HL-60 (cell line): ENCODE results near the gene ARNT2.

ENCODE experiments used
- GABPA ChIP-seq: IDR thresholded peaks from 2 replicates; pipeline ENCODE4 v1.6.1; 2012; ENCODE audit warnings: low read depth
- POLR2AphosphoS5 ChIP-seq: IDR thresholded peaks from 2 replicates; pipeline ENCODE4 v1.6.1; 2012; ENCODE audit warnings: low read depth
- SPI1 ChIP-seq: IDR thresholded peaks from 2 replicates; pipeline ENCODE4 v1.6.1; 2012; ENCODE audit warnings: low read depth, mild to moderate bottlenecking, borderline replicate concordance
- TF ChIP-seq, protein P1 (sequence below): IDR thresholded peaks from one replicate; pipeline ENCODE4 v1.5.1; 2011; ENCODE audit warnings: low read length, control low read depth, inconsistent platforms; ENCODE audit not compliant: insufficient read depth
- TF ChIP-seq, protein P2 (sequence below): IDR thresholded peaks from 2 replicates; pipeline ENCODE4 v1.6.1; 2012; ENCODE audit warnings: low read depth; ENCODE audit not compliant: insufficient replicate concordance

DNA sequence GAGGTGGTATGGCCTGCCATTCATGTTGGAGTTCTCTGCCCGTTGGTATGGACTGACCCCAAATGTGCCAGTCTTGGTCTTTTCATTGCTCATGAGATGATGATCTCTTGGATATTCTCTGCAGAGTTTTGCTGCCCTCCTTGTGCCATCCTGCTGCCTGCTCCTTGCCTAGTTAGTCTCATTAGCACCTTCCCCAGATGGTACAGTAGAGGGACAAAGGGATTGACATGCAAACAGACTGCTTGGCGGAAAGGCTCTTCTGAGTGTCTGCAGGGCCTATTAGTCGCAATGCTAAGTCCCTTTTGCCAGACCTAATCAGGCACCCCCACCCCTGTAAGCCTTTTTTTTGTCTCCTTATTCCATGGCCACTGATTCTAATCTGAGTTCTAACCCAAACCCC, 90.6 kb downstream of the ARNT2 start:
- TF ChIP-seq, protein P1, sequence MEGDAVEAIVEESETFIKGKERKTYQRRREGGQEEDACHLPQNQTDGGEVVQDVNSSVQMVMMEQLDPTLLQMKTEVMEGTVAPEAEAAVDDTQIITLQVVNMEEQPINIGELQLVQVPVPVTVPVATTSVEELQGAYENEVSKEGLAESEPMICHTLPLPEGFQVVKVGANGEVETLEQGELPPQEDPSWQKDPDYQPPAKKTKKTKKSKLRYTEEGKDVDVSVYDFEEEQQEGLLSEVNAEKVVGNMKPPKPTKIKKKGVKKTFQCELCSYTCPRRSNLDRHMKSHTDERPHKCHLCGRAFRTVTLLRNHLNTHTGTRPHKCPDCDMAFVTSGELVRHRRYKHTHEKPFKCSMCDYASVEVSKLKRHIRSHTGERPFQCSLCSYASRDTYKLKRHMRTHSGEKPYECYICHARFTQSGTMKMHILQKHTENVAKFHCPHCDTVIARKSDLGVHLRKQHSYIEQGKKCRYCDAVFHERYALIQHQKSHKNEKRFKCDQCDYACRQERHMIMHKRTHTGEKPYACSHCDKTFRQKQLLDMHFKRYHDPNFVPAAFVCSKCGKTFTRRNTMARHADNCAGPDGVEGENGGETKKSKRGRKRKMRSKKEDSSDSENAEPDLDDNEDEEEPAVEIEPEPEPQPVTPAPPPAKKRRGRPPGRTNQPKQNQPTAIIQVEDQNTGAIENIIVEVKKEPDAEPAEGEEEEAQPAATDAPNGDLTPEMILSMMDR, result no peak
- no peak for TF ChIP-seq POLR2AphosphoS5
- TF ChIP-seq, protein P2, sequence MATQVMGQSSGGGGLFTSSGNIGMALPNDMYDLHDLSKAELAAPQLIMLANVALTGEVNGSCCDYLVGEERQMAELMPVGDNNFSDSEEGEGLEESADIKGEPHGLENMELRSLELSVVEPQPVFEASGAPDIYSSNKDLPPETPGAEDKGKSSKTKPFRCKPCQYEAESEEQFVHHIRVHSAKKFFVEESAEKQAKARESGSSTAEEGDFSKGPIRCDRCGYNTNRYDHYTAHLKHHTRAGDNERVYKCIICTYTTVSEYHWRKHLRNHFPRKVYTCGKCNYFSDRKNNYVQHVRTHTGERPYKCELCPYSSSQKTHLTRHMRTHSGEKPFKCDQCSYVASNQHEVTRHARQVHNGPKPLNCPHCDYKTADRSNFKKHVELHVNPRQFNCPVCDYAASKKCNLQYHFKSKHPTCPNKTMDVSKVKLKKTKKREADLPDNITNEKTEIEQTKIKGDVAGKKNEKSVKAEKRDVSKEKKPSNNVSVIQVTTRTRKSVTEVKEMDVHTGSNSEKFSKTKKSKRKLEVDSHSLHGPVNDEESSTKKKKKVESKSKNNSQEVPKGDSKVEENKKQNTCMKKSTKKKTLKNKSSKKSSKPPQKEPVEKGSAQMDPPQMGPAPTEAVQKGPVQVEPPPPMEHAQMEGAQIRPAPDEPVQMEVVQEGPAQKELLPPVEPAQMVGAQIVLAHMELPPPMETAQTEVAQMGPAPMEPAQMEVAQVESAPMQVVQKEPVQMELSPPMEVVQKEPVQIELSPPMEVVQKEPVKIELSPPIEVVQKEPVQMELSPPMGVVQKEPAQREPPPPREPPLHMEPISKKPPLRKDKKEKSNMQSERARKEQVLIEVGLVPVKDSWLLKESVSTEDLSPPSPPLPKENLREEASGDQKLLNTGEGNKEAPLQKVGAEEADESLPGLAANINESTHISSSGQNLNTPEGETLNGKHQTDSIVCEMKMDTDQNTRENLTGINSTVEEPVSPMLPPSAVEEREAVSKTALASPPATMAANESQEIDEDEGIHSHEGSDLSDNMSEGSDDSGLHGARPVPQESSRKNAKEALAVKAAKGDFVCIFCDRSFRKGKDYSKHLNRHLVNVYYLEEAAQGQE, result no peak
- TF ChIP-seq GABPA, result no peak
- TF ChIP-seq SPI1, result no peak
